ENCODE data around the gene LRRC71.

The LRRC71 gene

GRCh38 chr1:156947127-156947526, 26.7 kb downstream of the LRRC71 start:
- TF ChIP-seq ZNF701 (tag by site-specific recombination; IDR thresholded peaks at IDR 0.05): no peak
- TF ChIP-seq GLIS1 (tag by site-specific recombination; IDR thresholded peaks at IDR 0.05): no peak
- no peak for TF ChIP-seq ZNF112 (tag by site-specific recombination; IDR thresholded peaks at IDR 0.05)
- no peak for TF ChIP-seq ZNF837 (tag by site-specific recombination; IDR thresholded peaks at IDR 0.05)
- no peak for TF ChIP-seq ZNF830 (tag by site-specific recombination; IDR thresholded peaks at IDR 0.05; ENCODE audit: low read depth)
- no peak for TF ChIP-seq ZNF214 (tag by site-specific recombination; IDR thresholded peaks at IDR 0.05; ENCODE audit: borderline replicate concordance)
- no peak for TF ChIP-seq ZNF239 (tag by site-specific recombination; IDR thresholded peaks at IDR 0.05)
- no peak for TF ChIP-seq ZNF18 (tag by site-specific recombination; IDR thresholded peaks at IDR 0.05)
- no peak for TF ChIP-seq KLF7 (tag by site-specific recombination; IDR thresholded peaks at IDR 0.05; ENCODE audit: borderline replicate concordance)
- no peak for TF ChIP-seq GLIS2 (tag by site-specific recombination; IDR thresholded peaks at IDR 0.05)
- ChIA-PET POLR2A (no interaction called here), CTCF (interaction anchor here (0.5 to 1.4 kb wide), 5 partner anchors 20 to 328 kb away, joined by 3 to 5 read pairs (median 4); no protein-coding TSS in a partner anchor)
- no peak overlapping the region for H3K4me3 ChIP-seq (ENCODE audit: low read depth, low read length)
- peaks cover 7 to 100% of the 10 kb centered on the region in 2 experiments; a peak in 2 of 3 replicates for H3K36me3 ChIP-seq (ENCODE audit: control insufficient read depth in 2 of 2, insufficient read depth in 1 of 2, low read length in 2 of 2)
- no peak overlapping the region for H3K27ac ChIP-seq (ENCODE audit: extremely low read depth, low read depth, low read length)
- H3K9me3 ChIP-seq (ENCODE audit: control insufficient read depth, insufficient read depth, low read depth, low read length): no peaks in the 10 kb centered on the region
- no peaks in the 10 kb centered on the region for H3K4me1 ChIP-seq (ENCODE audit: control insufficient read depth, insufficient read depth, low read length)

GRCh38 chr1:156947818-156948525, 27.5 kb downstream of the LRRC71 start:
- Histone ChIP-seq H3K9me3 (ENCODE audit: control insufficient read depth, insufficient read depth, low read depth, low read length) (no peaks in the 10 kb centered on the region), H3K4me3 (ENCODE audit: low read depth, low read length) (no peak overlapping the region), H3K27ac (ENCODE audit: extremely low read depth, low read depth, low read length) (no peak overlapping the region), H3K36me3 (ENCODE audit: control insufficient read depth in 2 of 2, insufficient read depth in 1 of 2, low read length in 2 of 2) (peaks cover 7 to 100% of the 10 kb centered on the region in 2 experiments; a peak in 2 of 3 replicates), H3K4me1 (ENCODE audit: control insufficient read depth, insufficient read depth, low read length) (no peaks in the 10 kb centered on the region)
- ChIA-PET CTCF (interaction anchor here (0.9 to 1.4 kb wide), 3 partner anchors 20 to 126 kb away, joined by 3 to 4 read pairs (median 4); no protein-coding TSS in a partner anchor), POLR2A (no interaction called here)
- no peak for TF ChIP-seq ZNF202 (tag by site-specific recombination; IDR thresholded peaks at IDR 0.05; ENCODE audit: borderline replicate concordance)
- TF ChIP-seq ZNF768 (tag by site-specific recombination; IDR thresholded peaks at IDR 0.05): no peak
- TF ChIP-seq BCL11A (tag by site-specific recombination; IDR thresholded peaks at IDR 0.05; ENCODE audit: low read depth): no peak
- TF ChIP-seq ZNF513 (tag by site-specific recombination; IDR thresholded peaks at IDR 0.05): no peak

- no peak for TF ChIP-seq ZNF639 (tag by site-specific recombination; IDR thresholded peaks at IDR 0.05)
- TF ChIP-seq ZIC2 (tag by site-specific recombination; IDR thresholded peaks at IDR 0.05): no peak
- no peak for TF ChIP-seq ZNF2 (tag by site-specific recombination; IDR thresholded peaks at IDR 0.05)
- TF ChIP-seq ZXDB (tag by site-specific recombination; IDR thresholded peaks at IDR 0.05): no peak
- TF ChIP-seq ZNF362 (tag by site-specific recombination; IDR thresholded peaks at IDR 0.05): no peak
- no peak for TF ChIP-seq KLF9 (tag by site-specific recombination; IDR thresholded peaks at IDR 0.05; ENCODE audit: low read depth)
- TF ChIP-seq ZNF10 (tag by site-specific recombination; IDR thresholded peaks at IDR 0.05): no peak
- peak; percentile 20; the same call in 1 of the 2 replicates for TF ChIP-seq CTCF (tag by site-specific recombination; IDR thresholded peaks at IDR 0.05)
- ChIA-PET CTCF (interaction anchor here (0.6 to 1.3 kb wide), 7 partner anchors 8 to 125 kb away, joined by 3 to 4 read pairs (median 3); no protein-coding TSS in a partner anchor), POLR2A (no interaction called here)
- Histone ChIP-seq H3K4me1 (ENCODE audit: control insufficient read depth, insufficient read depth, low read length) (no peaks in the 10 kb centered on the region), H3K27ac (ENCODE audit: extremely low read depth, low read depth, low read length) (no peak overlapping the region), H3K4me3 (ENCODE audit: low read depth, low read length) (no peak overlapping the region), H3K36me3 (ENCODE audit: control insufficient read depth in 2 of 2, insufficient read depth in 1 of 2, low read length in 2 of 2) (peaks cover 7 to 97% of the 10 kb centered on the region in 2 experiments; a peak in 2 of 3 replicates), H3K9me3 (ENCODE audit: control insufficient read depth, insufficient read depth, low read depth, low read length) (no peaks in the 10 kb centered on the region)
Measured at GRCh38 chr1:156948708-156949107, 28.3 kb downstream of the LRRC71 start.
